Urinary bladder (tissue), 4 donors: ENCODE results near the gene FAM209B. TPM values are rescaled to one million over a fixed set of nuclear protein-coding genes. Genes with fewer than 3 reads are reported as not detected.
"Not testable (repeated sequence)": the region's sequence is repeated elsewhere in the genome, so short reads cannot be mapped to it uniquely, and the experiment has no call there.

Experiments used
- DNase-seq: peaks from one replicate; pipeline ENCODE4 v3.0.0-alpha.2; 2015; ENCODE audit errors: extremely low spot score
- H3K27ac ChIP-seq: one replicate; pipeline ENCODE4 v1.5.1; 2013; ENCODE audit warnings: low read depth, mild to moderate bottlenecking, moderate library complexity
- H3K36me3 ChIP-seq: one replicate; pipeline ENCODE4 v1.6.1; 2013; ENCODE audit warnings: mild to moderate bottlenecking, moderate library complexity; ENCODE audit not compliant: insufficient read depth
- H3K4me1 ChIP-seq: one replicate; pipeline ENCODE4 v1.6.1; 2013; ENCODE audit warnings: mild to moderate bottlenecking, moderate library complexity; ENCODE audit not compliant: insufficient read depth
- H3K4me3 ChIP-seq: one replicate; pipeline ENCODE4 v1.5.1; 2013; ENCODE audit warnings: low read depth, low read length
- WGBS: extraction: QIAGEN DNeasy Blood & Tissue Kit; methylation state at CpG from one replicate; pipeline ENCODE4 v1.1.7; 2013; 5-methylcytosine and 5-hydroxymethylcytosine counted together
- polyA plus RNA-seq: library from polyadenylated mRNA; stranded (reverse); fragments of 200-250 nt; gene quantifications from one replicate; pipeline ENCODE4 v1.2.3, GENCODE V29; 2013
- total RNA-seq: library from RNA; depleted of rRNA; stranded (reverse); fragments of >200 nt; gene quantifications from one replicate; pipeline ENCODE4 v1.2.3, GENCODE V29; 2014
- donor health status: healthy with polysubstance abuse.
- donor health status: healthy.

The FAM209B gene
- total RNA-seq (not detected), polyA plus RNA-seq (0.28 TPM)

GRCh38 chr20:56532946-56533345 is at the start of gene FAM209B:
Gene FAM209B (plus strand): TSS chr20:56533246. CDS start chr20:56533342, 96 bp downstream.
- DNase-seq, H3K27ac ChIP-seq, H3K4me1 ChIP-seq, H3K4me3 ChIP-seq, H3K36me3 ChIP-seq: not testable (repeated sequence)
- WGBS: 86% methylated on average over 9 of the region's 9 CpGs

GRCh38 chr20:56483970-56484369 is 49.1 kb upstream of the FAM209B start:
- H3K27ac ChIP-seq: no peak overlapping the region
- WGBS: 71% methylated on average over 7 of the region's 7 CpGs
- no peaks in the 10 kb centered on the region for H3K4me1 ChIP-seq
- DNase-seq: no peak
- H3K4me3 ChIP-seq: no peak overlapping the region
- peaks cover 3% of the 10 kb centered on the region for H3K36me3 ChIP-seq

- no peak overlapping the region for H3K4me3 ChIP-seq
- no peaks in the 10 kb centered on the region for H3K36me3 ChIP-seq
- 91% methylated on average over 11 of the region's 11 CpGs for WGBS
- H3K27ac ChIP-seq: no peak overlapping the region
- H3K4me1 ChIP-seq: no peaks in the 10 kb centered on the region
- no peak for DNase-seq
These were observed 45.8 kb upstream of the FAM209B start for GRCh38 chr20:56487216-56487615.

GRCh38 chr20:56488566-56488965 is 44.5 kb upstream of the FAM209B start:
- 98% methylated on average over 5 of the region's 5 CpGs for WGBS
- no peak for DNase-seq
- H3K27ac ChIP-seq: no peak overlapping the region
- H3K4me3 ChIP-seq: no peak overlapping the region
- no peaks in the 10 kb centered on the region for H3K4me1 ChIP-seq
- H3K36me3 ChIP-seq: no peaks in the 10 kb centered on the region

- peaks cover 3% of the 10 kb centered on the region for H3K36me3 ChIP-seq
- H3K4me3 ChIP-seq: no peak overlapping the region
- WGBS: 99% methylated on average over 1 of the region's 1 CpG
- H3K4me1 ChIP-seq: no peaks in the 10 kb centered on the region
- no peak for DNase-seq
- H3K27ac ChIP-seq: no peak overlapping the region
These were observed 31.9 kb upstream of the FAM209B start for GRCh38 chr20:56501116-56501515.

GRCh38 chr20:56503916-56504315 is 29.1 kb upstream of the FAM209B start:
- no peaks in the 10 kb centered on the region for H3K4me1 ChIP-seq
- WGBS: 86% methylated on average over 8 of the region's 8 CpGs
- H3K4me3 ChIP-seq: no peak overlapping the region
- no peak overlapping the region for H3K27ac ChIP-seq
- no peaks in the 10 kb centered on the region for H3K36me3 ChIP-seq
- no peak for DNase-seq

- H3K36me3 ChIP-seq: no peaks in the 10 kb centered on the region
- WGBS: 77% methylated on average over 9 of the region's 9 CpGs
- no peak for DNase-seq
- no peak overlapping the region for H3K4me3 ChIP-seq
- H3K27ac ChIP-seq: no peak overlapping the region
- H3K4me1 ChIP-seq: no peaks in the 10 kb centered on the region
These were observed 28.6 kb upstream of the FAM209B start for GRCh38 chr20:56504373-56505005.

GRCh38 chr20:56506103-56506502 is 26.9 kb upstream of the FAM209B start:
- Histone ChIP-seq H3K36me3 (no peaks in the 10 kb centered on the region), H3K4me3 (no peak overlapping the region), H3K27ac (no peak overlapping the region), H3K4me1 (no peaks in the 10 kb centered on the region)
- DNase-seq: no peak
- WGBS: 71% methylated on average over 3 of the region's 3 CpGs

- 96% methylated on average over 10 of the region's 10 CpGs for WGBS
- no peak for DNase-seq
- no peaks in the 10 kb centered on the region for H3K4me1 ChIP-seq
- no peak overlapping the region for H3K27ac ChIP-seq
- H3K4me3 ChIP-seq: no peak overlapping the region
- H3K36me3 ChIP-seq: no peaks in the 10 kb centered on the region
These were observed 21.1 kb upstream of the FAM209B start for GRCh38 chr20:56511926-56512325.

- WGBS: 84% methylated on average over 22 of the region's 22 CpGs
- Histone ChIP-seq H3K4me1 (no peaks in the 10 kb centered on the region), H3K4me3 (no peak overlapping the region), H3K27ac (no peak overlapping the region), H3K36me3 (peaks cover 5% of the 10 kb centered on the region)
- no peak for DNase-seq
These were observed 19.6 kb upstream of the FAM209B start for GRCh38 chr20:56513161-56514150.

GRCh38 chr20:56516631-56517030 is 16.4 kb upstream of the FAM209B start:
- 79% methylated on average over 5 of the region's 5 CpGs for WGBS
- DNase-seq: no peak
- Histone ChIP-seq H3K4me1 (no peaks in the 10 kb centered on the region), H3K4me3 (no peak overlapping the region), H3K36me3 (peaks cover 12% of the 10 kb centered on the region), H3K27ac (no peak overlapping the region)

GRCh38 chr20:56517211-56517610 is 15.8 kb upstream of the FAM209B start:
- no peak overlapping the region for H3K4me3 ChIP-seq
- DNase-seq: no peak
- no peak overlapping the region for H3K27ac ChIP-seq
- WGBS: 86% methylated on average over 7 of the region's 7 CpGs
- H3K4me1 ChIP-seq: no peaks in the 10 kb centered on the region
- peaks cover 12% of the 10 kb centered on the region for H3K36me3 ChIP-seq

- Histone ChIP-seq H3K4me3 (no peak overlapping the region), H3K36me3 (peaks cover 12% of the 10 kb centered on the region), H3K4me1 (no peaks in the 10 kb centered on the region), H3K27ac (no peak overlapping the region)
- no peak for DNase-seq
- WGBS: 91% methylated on average over 8 of the region's 8 CpGs
These were observed 15.4 kb upstream of the FAM209B start for GRCh38 chr20:56517641-56518040.

- 97% methylated on average over 14 of the region's 14 CpGs for WGBS
- H3K36me3 ChIP-seq: peaks cover 12% of the 10 kb centered on the region
These were observed 14.9 kb upstream of the FAM209B start for GRCh38 chr20:56518126-56518525.

More at GRCh38 chr20:56518126-56518525, 14.9 kb upstream of the FAM209B start:
- Histone ChIP-seq H3K27ac (no peak overlapping the region), H3K4me3 (no peak overlapping the region), H3K4me1 (no peaks in the 10 kb centered on the region)
- no peak for DNase-seq
